Mononuclear cell (primary cell): Measurements from ENCODE around the gene SEC14L1. TPM values are rescaled to one million over a fixed set of nuclear protein-coding genes. Genes with fewer than 3 reads are reported as not detected.

Experiments used
- H3K27me3 ChIP-seq: 2 replicates; pipeline ENCODE4 v1.6.0; 2011; ENCODE audit warnings: low read length, control low read depth; ENCODE audit not compliant: insufficient read depth
- H3K4me1 ChIP-seq: 2 replicates; pipeline ENCODE4 v1.5.1; 2011; ENCODE audit warnings: mild to moderate bottlenecking, low read length, control low read depth; ENCODE audit not compliant: insufficient read depth
- H3K4me3 ChIP-seq: 2 replicates; pipeline ENCODE4 v1.5.1; 2011; ENCODE audit warnings: mild to moderate bottlenecking, low read length, moderate library complexity
- H3K9me3 ChIP-seq: 2 replicates; pipeline ENCODE4 v1.5.1; 2011; ENCODE audit warnings: low read depth, mild to moderate bottlenecking, control low read depth, low read length
- total RNA-seq: library from RNA; depleted of rRNA; stranded (reverse); fragments of >200 nt; gene quantifications from one replicate; pipeline ENCODE4 v1.2.3, GENCODE V29; 2012

The SEC14L1 gene
- total RNA-seq, 1 donor: 74.6 TPM

GRCh38 chr17:77180503-77181357 is 40.0 kb downstream of the SEC14L1 start:
- Histone ChIP-seq H3K4me3 (no peak overlapping the region), H3K4me1 (peaks cover 39% of the 10 kb centered on the region), H3K9me3 (no peaks in the 10 kb centered on the region), H3K27me3 (no peaks in the 10 kb centered on the region)

- H3K4me1 ChIP-seq: peaks cover 57% of the 10 kb centered on the region
- no peak overlapping the region for H3K4me3 ChIP-seq
- no peaks in the 10 kb centered on the region for H3K9me3 ChIP-seq
- no peaks in the 10 kb centered on the region for H3K27me3 ChIP-seq
These were observed 41.7 kb downstream of the SEC14L1 start for GRCh38 chr17:77182205-77183172.

- Histone ChIP-seq H3K4me3 (no peak overlapping the region), H3K4me1 (peaks cover 73% of the 10 kb centered on the region), H3K9me3 (no peaks in the 10 kb centered on the region), H3K27me3 (no peaks in the 10 kb centered on the region)
These were observed 43.7 kb downstream of the SEC14L1 start for GRCh38 chr17:77184474-77184873.

- Histone ChIP-seq H3K4me3 (no peak overlapping the region), H3K9me3 (no peaks in the 10 kb centered on the region), H3K4me1 (peaks cover 73% of the 10 kb centered on the region), H3K27me3 (no peaks in the 10 kb centered on the region)
These were observed 44.4 kb downstream of the SEC14L1 start for GRCh38 chr17:77185137-77185536.

- H3K4me1 ChIP-seq: peaks cover 67% of the 10 kb centered on the region
- H3K27me3 ChIP-seq: no peaks in the 10 kb centered on the region
- no peaks in the 10 kb centered on the region for H3K9me3 ChIP-seq
- no peak overlapping the region for H3K4me3 ChIP-seq
These were observed 45.4 kb downstream of the SEC14L1 start for GRCh38 chr17:77186141-77186604.

GRCh38 chr17:77188084-77189066 is 47.6 kb downstream of the SEC14L1 start:
- no peak overlapping the region for H3K4me3 ChIP-seq
- H3K4me1 ChIP-seq: peaks cover 45% of the 10 kb centered on the region
- H3K27me3 ChIP-seq: no peaks in the 10 kb centered on the region
- no peaks in the 10 kb centered on the region for H3K9me3 ChIP-seq

GRCh38 chr17:77189148-77189547 is 48.4 kb downstream of the SEC14L1 start:
- H3K4me3 ChIP-seq: no peak overlapping the region
- H3K27me3 ChIP-seq: no peaks in the 10 kb centered on the region
- H3K4me1 ChIP-seq: peaks cover 40% of the 10 kb centered on the region
- H3K9me3 ChIP-seq: no peaks in the 10 kb centered on the region

- Histone ChIP-seq H3K27me3 (no peaks in the 10 kb centered on the region), H3K9me3 (no peaks in the 10 kb centered on the region), H3K4me3 (no peak overlapping the region), H3K4me1 (peaks cover 35% of the 10 kb centered on the region)
These were observed 49.8 kb downstream of the SEC14L1 start for GRCh38 chr17:77190576-77190975.

- no peaks in the 10 kb centered on the region for H3K9me3 ChIP-seq
- H3K4me1 ChIP-seq: peaks cover 29% of the 10 kb centered on the region
- H3K27me3 ChIP-seq: no peaks in the 10 kb centered on the region
- H3K4me3 ChIP-seq: no peak overlapping the region
These were observed 50.5 kb downstream of the SEC14L1 start for GRCh38 chr17:77191244-77191643.

GRCh38 chr17:77193653-77194052 is 52.9 kb downstream of the SEC14L1 start:
- Histone ChIP-seq H3K27me3 (no peaks in the 10 kb centered on the region), H3K4me3 (no peak overlapping the region), H3K9me3 (no peaks in the 10 kb centered on the region), H3K4me1 (peaks cover 8% of the 10 kb centered on the region)

- no peaks in the 10 kb centered on the region for H3K27me3 ChIP-seq
- no peak overlapping the region for H3K4me3 ChIP-seq
- no peaks in the 10 kb centered on the region for H3K9me3 ChIP-seq
- H3K4me1 ChIP-seq: peaks cover 3% of the 10 kb centered on the region
These were observed 53.4 kb downstream of the SEC14L1 start for GRCh38 chr17:77194179-77194578.

GRCh38 chr17:77196251-77196650 is 55.5 kb downstream of the SEC14L1 start:
- H3K27me3 ChIP-seq: no peaks in the 10 kb centered on the region
- H3K4me1 ChIP-seq: no peaks in the 10 kb centered on the region
- no peaks in the 10 kb centered on the region for H3K9me3 ChIP-seq
- H3K4me3 ChIP-seq: no peak overlapping the region

- Histone ChIP-seq H3K4me3 (no peak overlapping the region), H3K27me3 (no peaks in the 10 kb centered on the region), H3K4me1 (no peaks in the 10 kb centered on the region), H3K9me3 (no peaks in the 10 kb centered on the region)
These were observed 56.3 kb downstream of the SEC14L1 start for GRCh38 chr17:77197115-77197514.

- no peaks in the 10 kb centered on the region for H3K4me1 ChIP-seq
- H3K27me3 ChIP-seq: no peaks in the 10 kb centered on the region
- no peak overlapping the region for H3K4me3 ChIP-seq
- H3K9me3 ChIP-seq: no peaks in the 10 kb centered on the region
These were observed 59.9 kb downstream of the SEC14L1 start for GRCh38 chr17:77200711-77201110.
